Stomach (tissue), 9 donors: ENCODE measurements around the gene SARM1. TPM values are rescaled to one million over a fixed set of nuclear protein-coding genes. Genes with fewer than 3 reads are reported as not detected.

Source experiments
- DNase-seq, 2 donors: peaks; one replicate each; pipeline versions ENCODE4 v3.0.0 to v3.0.0-alpha.2; 2013 to 2019
- H3K27ac ChIP-seq, 5 donors: fragments of 200-600 bp in 4 of 5; sonication (generic) in 4 of 5; one replicate each; pipeline ENCODE4 v1.5.1; 2013 to 2019; ENCODE audit warnings: mild to moderate bottlenecking in 1 of 5, moderate library complexity in 1 of 5
- H3K27me3 ChIP-seq, 3 donors: fragments of 200-600 bp; sonication (generic); one replicate each; pipeline ENCODE4 v1.5.1; 2017 to 2019; ENCODE audit warnings: mixed run types in 1 of 3
- H3K36me3 ChIP-seq, 4 donors: fragments of 200-600 bp; sonication (generic); 1 replicate in 3 of 4; 2 replicates in 1 of 4; pipeline ENCODE4 v1.5.1; 2016 to 2019
- H3K4me1 ChIP-seq, 4 donors: fragments of 200-600 bp; sonication (generic); one replicate each; pipeline ENCODE4 v1.5.1; 2016 to 2019
- H3K4me3 ChIP-seq, 4 donors: fragments of 200-600 bp; sonication (generic) in 3 of 4; one replicate each; pipeline ENCODE4 v1.5.1; 2016 to 2019; ENCODE audit warnings: mild to moderate bottlenecking in 1 of 4
- H3K9me3 ChIP-seq, 4 donors: fragments of 200-600 bp; sonication (generic); one replicate each; pipeline ENCODE4 v1.5.1; 2016 to 2019
- EP300 ChIP-seq: sonication (generic); formaldehyde crosslinking; IDR thresholded peaks from one replicate; pipeline ENCODE4 v1.6.1; 2017; ENCODE audit warnings: antibody characterized with exemption
- POLR2A ChIP-seq, 4 donors: fragments of 450-650 bp; IDR thresholded peaks; one replicate each; pipeline ENCODE4 v1.6.1; 2016; ENCODE audit warnings: antibody characterized with exemption in 4 of 4, control low read depth in 2 of 4, mild to moderate bottlenecking in 1 of 4, moderate library complexity in 1 of 4
- POLR2AphosphoS5 ChIP-seq, 3 donors: sonication (generic); formaldehyde crosslinking; IDR thresholded peaks; one replicate each; pipeline ENCODE4 v1.6.1; 2016; ENCODE audit warnings: antibody characterized with exemption in 3 of 3
- WGBS, 5 donors: extraction: QIAGEN DNeasy Blood & Tissue Kit in 3 of 5; methylation state at CpG; one replicate each; pipeline versions ENCODE4 v1.1.5 to v1.1.7; 2013 to 2018; 5-methylcytosine and 5-hydroxymethylcytosine counted together
- intact Hi-C: fragments of 100-400 bp; cut with DNase I; formaldehyde crosslinking; loops from one replicate; pipeline ENCODE4 v1.15.1; 2023; ENCODE audit warnings: low total_unique reads
- polyA plus RNA-seq, 3 donors: library from polyadenylated mRNA; stranded (reverse); fragments of 200-250 nt; gene quantifications; one replicate each; pipeline ENCODE4 v1.2.3, GENCODE V29; 2013
- total RNA-seq, 5 donors: library from RNA; depleted of rRNA; stranded (reverse); fragments of >200 nt; gene quantifications; one replicate each; pipeline versions ENCODE4 v1.1.0 to v1.2.3, GENCODE V29; 2014 to 2016
- TF ChIP-seq, protein P1 (sequence below), 7 experiments: fragments of 450-650 bp in 4 of 7; fragments of 200-600 bp in 3 of 7; sonication (generic) in 3 of 7; IDR thresholded peaks; one replicate each; pipeline ENCODE4 v1.5.1; 2016 to 2019; ENCODE audit warnings: antibody characterized with exemption in 7 of 7, control low read depth in 2 of 7, mild to moderate bottlenecking in 1 of 7
- donor health status: healthy with polysubstance abuse.
- donor health status: Bipolar disorder and iron deficiency.
- donor health status: healthy.

The SARM1 gene
- total and polyA plus RNA-seq, 8 donors: 4.6 to 58.3 (median 11.7) TPM

DNA sequence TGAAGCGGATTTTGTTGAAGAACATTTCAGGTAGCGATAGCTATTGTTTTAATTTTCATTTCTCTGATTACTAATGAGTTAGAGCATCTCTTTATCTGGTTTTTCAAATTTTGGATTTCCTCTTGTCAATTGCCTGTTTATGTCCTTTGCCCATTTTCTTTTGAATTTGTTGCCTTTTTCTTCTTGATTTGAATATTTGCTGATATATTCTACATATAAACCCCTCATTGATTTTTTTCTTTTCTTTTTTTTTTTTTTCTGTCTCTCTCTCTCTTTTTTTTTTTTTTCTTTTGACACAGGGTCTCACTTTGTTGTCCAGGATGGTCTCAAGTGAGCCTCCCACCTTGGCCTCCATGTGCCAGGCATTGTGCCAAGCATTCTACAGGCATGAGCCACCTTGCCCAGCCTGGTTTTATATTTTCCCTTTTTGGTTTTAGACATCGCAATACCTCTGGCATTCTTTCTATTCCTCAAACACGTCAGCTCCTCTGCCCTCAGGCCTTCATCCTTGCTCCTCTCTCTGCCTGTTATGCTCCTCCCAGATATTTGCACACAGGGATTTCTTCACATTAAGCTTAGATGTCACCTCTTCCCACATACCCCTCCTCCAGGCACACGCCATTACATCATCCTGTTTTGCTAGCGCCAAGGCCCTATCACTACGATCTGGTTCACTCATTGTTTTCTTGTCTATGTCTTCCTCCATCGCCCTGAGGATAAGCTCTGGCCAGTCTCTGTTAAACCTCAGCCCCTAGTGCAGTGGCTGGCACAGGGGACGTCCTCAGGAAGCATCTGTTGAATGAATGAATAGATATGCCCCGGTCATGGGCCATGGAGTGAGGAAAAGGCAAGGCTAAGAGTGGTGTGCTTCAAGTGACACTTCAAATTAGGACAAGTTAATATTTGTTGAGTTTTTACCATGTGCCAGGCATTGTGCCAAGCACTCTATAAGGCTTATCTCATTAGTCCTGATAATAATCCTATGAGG, 8.6 kb downstream of the SARM1 start:
- Histone ChIP-seq H3K36me3 (peaks cover 0 to 8% (median 0%) of the 10 kb centered on the region in 4 donors), H3K27me3 (peaks cover 0 to 6% (median 0%) of the 10 kb centered on the region in 3 donors), H3K4me1 (peaks cover 9 to 36% (median 31%) of the 10 kb centered on the region in 4 donors), H3K4me3 (no peak overlapping the region), H3K27ac (no peak overlapping the region), H3K9me3 (no peaks in the 10 kb centered on the region)
- intact Hi-C loops: no loop called here
- WGBS, 5 donors: 54 to 71% (median 56%) methylated on average over 10 of the region's 10 CpGs
- no peak for DNase-seq
- no peak for TF ChIP-seq POLR2AphosphoS5 (IDR thresholded peaks at IDR 0.05)
- TF ChIP-seq, protein P1, sequence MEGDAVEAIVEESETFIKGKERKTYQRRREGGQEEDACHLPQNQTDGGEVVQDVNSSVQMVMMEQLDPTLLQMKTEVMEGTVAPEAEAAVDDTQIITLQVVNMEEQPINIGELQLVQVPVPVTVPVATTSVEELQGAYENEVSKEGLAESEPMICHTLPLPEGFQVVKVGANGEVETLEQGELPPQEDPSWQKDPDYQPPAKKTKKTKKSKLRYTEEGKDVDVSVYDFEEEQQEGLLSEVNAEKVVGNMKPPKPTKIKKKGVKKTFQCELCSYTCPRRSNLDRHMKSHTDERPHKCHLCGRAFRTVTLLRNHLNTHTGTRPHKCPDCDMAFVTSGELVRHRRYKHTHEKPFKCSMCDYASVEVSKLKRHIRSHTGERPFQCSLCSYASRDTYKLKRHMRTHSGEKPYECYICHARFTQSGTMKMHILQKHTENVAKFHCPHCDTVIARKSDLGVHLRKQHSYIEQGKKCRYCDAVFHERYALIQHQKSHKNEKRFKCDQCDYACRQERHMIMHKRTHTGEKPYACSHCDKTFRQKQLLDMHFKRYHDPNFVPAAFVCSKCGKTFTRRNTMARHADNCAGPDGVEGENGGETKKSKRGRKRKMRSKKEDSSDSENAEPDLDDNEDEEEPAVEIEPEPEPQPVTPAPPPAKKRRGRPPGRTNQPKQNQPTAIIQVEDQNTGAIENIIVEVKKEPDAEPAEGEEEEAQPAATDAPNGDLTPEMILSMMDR (IDR thresholded peaks at IDR 0.05): no peak
- no peak for TF ChIP-seq POLR2A (IDR thresholded peaks at IDR 0.05)
- TF ChIP-seq EP300: no peak

GRCh38 chr17:28381141-28381825, 9.8 kb downstream of the SARM1 start:
- intact Hi-C loops: no loop called here
- Histone ChIP-seq H3K9me3 (no peaks in the 10 kb centered on the region), H3K4me3 (peak overlapping the region; percentile 10 to 47 (median 17)), H3K27me3 (peaks cover 0 to 6% (median 0%) of the 10 kb centered on the region in 3 donors), H3K4me1 (peaks cover 9 to 42% (median 39%) of the 10 kb centered on the region in 4 donors), H3K36me3 (peaks cover 0 to 8% (median 0%) of the 10 kb centered on the region in 4 donors), H3K27ac (no peak overlapping the region)
- TF ChIP-seq, protein P1 (IDR thresholded peaks at IDR 0.05): peak in 2 of 7 experiments; percentile 15
- TF ChIP-seq POLR2A (IDR thresholded peaks at IDR 0.05): no peak
- peak; percentile 44 to 73 for DNase-seq
- WGBS, 5 donors: 15 to 44% (median 19%) methylated on average over 41 to 72 of the region's 72 CpGs

DNA sequence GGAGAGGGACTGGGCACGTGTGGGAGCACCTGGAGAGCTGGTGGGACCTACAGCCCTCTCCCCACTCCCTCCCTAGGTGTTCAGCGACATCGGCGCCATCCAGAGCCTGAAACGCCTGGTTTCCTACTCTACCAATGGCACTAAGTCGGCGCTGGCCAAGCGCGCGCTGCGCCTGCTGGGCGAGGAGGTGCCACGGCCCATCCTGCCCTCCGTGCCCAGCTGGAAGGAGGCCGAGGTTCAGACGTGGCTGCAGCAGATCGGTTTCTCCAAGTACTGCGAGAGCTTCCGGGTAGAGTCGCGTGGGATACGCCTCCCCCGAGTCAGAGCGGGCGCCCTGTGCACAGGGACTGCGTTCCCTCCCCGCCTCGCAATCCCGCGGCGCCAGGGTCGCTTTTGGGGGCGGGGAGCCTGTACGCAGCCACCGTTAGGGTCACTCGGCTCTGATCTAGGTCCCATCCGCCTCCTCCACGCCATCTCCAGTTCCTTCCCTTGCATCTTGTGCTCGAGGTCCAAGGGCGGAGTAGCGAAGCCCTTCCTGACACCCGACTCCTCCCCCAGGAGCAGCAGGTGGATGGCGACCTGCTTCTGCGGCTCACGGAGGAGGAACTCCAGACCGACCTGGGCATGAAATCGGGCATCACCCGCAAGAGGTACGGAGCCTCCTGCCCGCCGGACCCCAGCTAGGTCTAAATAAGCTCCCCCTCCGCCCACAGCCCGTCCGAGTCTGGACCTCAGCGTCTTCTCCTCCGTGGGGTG, 13.0 kb downstream of the SARM1 start:
- 13 to 29% (median 16%) methylated on average over 26 to 56 of the region's 56 CpGs for WGBS, 5 donors
- TF ChIP-seq, protein P1 (IDR thresholded peaks at IDR 0.05): no peak
- TF ChIP-seq POLR2A (IDR thresholded peaks at IDR 0.05) (peak in 3 of 4 donors; percentile 16 to 34 (median 23)), EP300 (no peak), POLR2AphosphoS5 (IDR thresholded peaks at IDR 0.05) (peak in 1 of 3 donors; percentile 84)
- H3K4me3 ChIP-seq: peak overlapping the region; percentile 43 to 67 (median 50)
- peak overlapping the region; percentile 72 to 86 (median 78) for H3K27ac ChIP-seq
- H3K4me1 ChIP-seq: peaks cover 9 to 42% (median 39%) of the 10 kb centered on the region in 4 donors
- H3K36me3 ChIP-seq: peaks cover 10 to 36% (median 26%) of the 10 kb centered on the region in 4 donors
- peaks cover 0 to 6% (median 0%) of the 10 kb centered on the region in 3 donors for H3K27me3 ChIP-seq
- peak; percentile 88 to 90 for DNase-seq
- intact Hi-C loops: no loop called here
- H3K9me3 ChIP-seq: no peaks in the 10 kb centered on the region
